ENCODE measurements around the gene DNAH2. TPM values are rescaled to one million over a fixed set of nuclear protein-coding genes. Genes with fewer than 3 reads are reported as not detected.

The DNAH2 gene
- total RNA-seq, 1 experiment from 2014 or later, result not detected

DNA sequence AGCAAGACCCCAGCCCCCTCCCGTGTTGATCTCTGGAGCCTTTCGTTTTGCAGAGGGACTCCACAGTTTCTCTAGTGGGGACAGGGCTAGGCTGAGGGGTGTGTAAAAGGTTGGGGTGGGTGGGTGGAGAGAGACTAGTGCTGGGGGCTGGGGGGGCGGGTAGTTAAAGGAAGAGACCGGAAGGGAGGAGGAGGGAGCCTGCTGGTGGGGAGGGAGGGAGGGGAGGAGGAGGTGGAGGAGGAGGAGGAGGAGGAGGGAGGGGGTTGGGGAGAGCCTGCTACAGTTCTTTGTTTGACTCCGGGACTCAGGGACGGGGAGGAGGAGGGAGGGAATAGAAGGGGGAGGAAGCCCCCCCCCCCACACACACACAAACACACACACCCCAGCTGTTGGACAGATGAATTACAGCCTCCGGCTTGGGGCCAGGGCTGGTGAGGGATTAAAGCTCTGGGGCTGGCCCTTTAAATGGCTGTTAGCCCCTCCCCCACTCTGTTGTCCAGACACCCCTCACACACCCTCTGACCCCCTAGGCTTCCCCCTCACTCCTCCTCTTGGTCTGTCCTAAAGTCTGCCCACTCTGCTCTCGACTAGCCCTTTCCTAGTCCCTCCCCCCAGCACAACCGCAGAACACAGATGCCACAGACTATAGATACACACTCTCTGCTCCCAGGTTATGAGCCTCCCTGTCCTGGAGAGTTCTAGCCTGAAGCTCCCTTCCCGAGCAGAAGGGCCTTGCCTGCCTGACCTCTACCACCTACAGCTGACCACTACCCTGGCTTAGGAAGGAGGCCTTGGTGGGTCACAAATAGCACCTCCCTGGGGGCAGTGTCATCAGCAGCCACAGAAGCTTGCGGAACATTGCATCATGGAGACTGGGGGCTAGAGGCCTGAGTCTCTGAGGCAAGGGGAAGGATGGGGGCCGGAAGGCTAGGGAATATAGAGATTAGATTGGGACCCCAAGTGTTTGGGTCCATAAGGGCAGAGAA, 120.8 kb downstream of the DNAH2 start:
- DNase-seq (ENCODE audit: low read depth), result peak; percentile 75

- DNase-seq (ENCODE audit: low read depth), result no peak
Measured at GRCh38 chr17:7839190-7839875, 121.8 kb downstream of the DNAH2 start.

GRCh38 chr17:7839876-7840261, 122.3 kb downstream of the DNAH2 start:
- peak; percentile 50 for DNase-seq (ENCODE audit: low read depth)

- DNase-seq (ENCODE audit: low read depth), result no peak
Measured at GRCh38 chr17:7840441-7840840, 122.9 kb downstream of the DNAH2 start.

GRCh38 chr17:7840875-7841274, 123.3 kb downstream of the DNAH2 start:
- DNase-seq (ENCODE audit: low read depth), result no peak

- DNase-seq (ENCODE audit: low read depth), result peak; percentile 83
Measured at GRCh38 chr17:7841396-7841914, 123.9 kb downstream of the DNAH2 start.

DNA sequence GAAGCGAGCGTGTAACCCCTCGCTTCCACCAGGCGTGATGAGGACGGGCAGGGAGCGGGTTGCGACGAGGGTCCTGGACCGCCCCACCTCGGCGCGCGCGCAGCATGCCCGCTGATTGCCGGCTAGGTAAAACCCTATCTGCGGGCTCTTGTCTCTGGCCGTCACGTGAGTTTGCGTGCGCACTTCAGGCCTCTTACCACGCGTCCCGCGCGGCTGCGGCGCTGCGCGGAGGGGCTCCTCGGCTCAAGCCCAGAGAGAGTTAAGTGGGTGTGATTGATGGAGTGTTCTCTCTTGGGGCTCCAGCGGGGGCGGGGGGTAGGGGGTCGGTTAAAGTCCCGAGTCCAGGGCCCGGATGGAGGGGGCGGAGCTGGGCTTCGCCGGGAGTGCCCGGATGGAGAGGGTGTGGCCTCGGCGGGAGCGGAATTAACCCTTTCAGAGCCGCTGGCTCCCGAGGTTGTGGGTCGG, 124.4 kb downstream of the DNAH2 start:
- DNase-seq (ENCODE audit: low read depth), result peak; percentile 85

DNA sequence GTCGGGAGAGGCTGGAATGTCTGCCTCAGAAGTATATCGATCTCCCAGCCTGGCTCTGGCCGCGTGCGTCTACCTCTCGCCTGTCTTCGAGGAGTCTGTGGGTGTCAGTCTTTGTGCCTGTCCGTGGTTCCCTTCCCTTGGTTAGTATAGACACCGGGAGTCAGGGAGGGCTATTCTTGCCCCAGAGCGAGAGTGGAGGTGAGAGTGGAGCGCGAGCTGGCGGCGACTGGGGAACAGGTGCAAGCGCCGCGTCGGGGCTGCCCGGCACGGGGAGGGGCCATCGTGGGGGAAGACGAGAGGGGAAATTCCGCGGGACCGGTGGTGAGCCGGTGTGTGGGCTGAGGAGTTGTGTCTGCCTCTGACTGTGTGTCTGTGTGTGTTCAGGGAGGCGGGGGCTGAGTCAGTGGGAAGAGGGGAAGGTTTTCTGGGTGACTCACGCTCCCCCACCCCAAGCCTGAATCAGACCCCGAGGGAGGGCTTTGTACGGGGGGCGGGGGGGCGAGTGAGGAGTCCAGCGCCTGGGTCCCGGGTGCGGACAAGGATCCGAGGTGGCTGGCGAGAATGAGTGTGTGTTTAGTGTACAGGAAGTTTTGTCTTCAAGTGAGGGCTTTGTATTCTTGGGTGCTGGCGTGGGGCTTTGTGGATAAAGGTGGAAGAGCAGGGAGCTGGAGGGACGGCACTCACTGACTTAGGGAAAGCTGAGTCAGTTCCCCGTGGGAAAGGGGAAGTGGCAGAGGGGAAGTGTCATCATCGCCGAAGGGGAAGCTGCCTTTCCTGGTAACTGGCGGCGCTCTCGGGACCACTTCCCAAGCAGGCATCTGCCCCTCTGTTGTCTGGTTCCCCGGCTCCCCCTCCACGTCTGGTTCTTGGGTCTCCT, 125.1 kb downstream of the DNAH2 start:
- DNase-seq (ENCODE audit: low read depth), result peak; percentile 87

DNA sequence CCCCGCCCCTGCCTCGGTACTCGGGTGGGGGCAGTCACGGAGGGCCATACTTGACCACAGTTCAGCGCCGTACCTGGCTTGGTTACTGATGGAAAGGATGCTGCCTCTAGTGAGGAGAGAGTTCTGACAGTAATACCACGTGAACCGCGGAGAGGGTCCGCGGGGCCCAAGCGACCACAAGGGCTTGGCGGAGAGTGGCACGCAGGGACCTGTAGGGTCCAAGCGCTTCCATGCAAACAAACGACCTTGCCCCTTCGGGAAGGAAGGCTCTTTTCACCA, 125.7 kb downstream of the DNAH2 start:
- no peak for DNase-seq (ENCODE audit: low read depth)

GRCh38 chr17:7843536-7844291, 126.2 kb downstream of the DNAH2 start:
- peak; percentile 71 for DNase-seq (ENCODE audit: low read depth)

GRCh38 chr17:7844292-7845154, 127.0 kb downstream of the DNAH2 start:
- peak; percentile 94 for DNase-seq (ENCODE audit: low read depth)

DNA sequence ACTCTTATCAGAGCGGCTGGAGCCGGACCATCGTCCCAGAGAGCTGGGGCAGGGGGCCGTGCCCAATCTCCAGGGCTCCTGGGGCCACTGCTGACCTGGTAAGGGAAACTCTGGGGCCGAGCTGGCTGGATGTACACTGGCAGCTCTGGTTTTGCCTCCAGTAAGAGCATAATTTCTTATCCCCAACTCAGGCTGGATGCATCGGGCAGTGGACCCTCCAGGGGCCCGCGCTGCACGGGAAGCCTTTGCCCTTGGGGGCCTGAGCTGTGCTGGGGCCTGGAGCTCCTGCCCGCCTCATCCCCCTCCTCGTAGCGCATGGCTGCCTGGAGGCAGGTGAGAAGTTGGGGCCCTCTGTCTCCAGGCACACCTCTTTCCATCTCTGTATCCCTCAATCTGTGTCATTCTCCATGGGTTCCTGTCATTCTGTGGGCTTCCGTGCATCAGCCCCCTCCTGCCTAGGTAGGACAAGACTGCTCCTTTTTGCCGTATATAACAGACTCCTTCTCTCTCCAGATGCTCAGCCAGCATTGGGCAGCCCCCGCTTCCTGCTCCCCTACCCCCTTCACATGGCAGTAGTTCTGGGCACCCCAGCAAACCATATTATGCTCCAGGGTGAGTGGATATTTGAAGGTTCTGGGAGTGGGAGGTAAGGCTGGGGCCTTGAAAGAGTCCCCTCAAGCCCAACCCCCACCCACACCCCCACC, 128.0 kb downstream of the DNAH2 start:
- no peak for DNase-seq (ENCODE audit: low read depth)

GRCh38 chr17:7846063-7846735, 128.7 kb downstream of the DNAH2 start:
- DNase-seq (ENCODE audit: low read depth), result no peak

DNA sequence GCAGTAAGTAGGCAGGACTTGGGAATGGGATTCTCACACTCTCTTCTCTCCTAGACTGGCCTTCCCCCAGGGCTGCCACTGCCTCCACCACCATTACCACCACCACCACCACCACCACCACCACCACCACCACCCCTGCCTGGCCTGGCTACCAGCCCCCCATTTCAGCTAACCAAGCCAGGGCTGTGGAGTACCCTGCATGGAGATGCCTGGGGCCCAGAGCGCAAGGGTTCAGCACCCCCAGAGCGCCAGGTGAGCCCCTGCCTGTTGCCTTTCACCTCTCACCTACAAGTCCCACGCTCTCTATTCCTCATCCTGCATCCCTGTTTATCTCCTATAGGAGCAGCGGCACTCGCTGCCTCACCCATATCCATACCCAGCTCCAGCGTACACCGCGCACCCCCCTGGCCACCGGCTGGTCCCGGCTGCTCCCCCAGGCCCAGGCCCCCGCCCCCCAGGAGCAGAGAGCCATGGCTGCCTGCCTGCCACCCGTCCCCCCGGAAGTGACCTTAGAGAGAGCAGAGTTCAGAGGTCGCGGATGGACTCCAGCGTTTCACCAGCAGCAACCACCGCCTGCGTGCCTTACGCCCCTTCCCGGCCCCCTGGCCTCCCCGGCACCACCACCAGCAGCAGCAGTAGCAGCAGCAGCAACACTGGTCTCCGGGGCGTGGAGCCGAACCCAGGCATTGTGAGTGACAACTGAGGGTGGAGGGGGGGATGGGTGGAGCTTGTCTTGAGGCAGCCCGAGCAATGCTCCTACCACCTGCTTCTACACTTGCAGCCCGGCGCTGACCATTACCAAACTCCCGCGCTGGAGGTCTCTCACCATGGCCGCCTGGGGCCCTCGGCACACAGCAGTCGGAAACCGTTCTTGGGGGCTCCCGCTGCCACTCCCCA, 129.5 kb downstream of the DNAH2 start:
- DNase-seq (ENCODE audit: low read depth), result no peak

GRCh38 chr17:7848131-7848579, 130.6 kb downstream of the DNAH2 start:
- no peak for DNase-seq (ENCODE audit: low read depth)

DNA sequence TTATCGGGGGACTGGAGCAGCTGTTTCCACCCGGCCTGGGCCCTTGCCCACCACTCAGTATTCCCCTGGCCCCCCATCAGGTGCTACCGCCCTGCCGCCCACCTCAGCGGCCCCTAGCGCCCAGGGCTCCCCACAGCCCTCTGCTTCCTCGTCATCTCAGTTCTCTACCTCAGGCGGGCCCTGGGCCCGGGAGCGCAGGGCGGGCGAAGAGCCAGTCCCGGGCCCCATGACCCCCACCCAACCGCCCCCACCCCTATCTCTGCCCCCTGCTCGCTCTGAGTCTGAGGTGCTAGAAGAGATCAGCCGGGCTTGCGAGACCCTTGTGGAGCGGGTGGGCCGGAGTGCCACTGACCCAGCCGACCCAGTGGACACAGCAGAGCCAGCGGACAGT, 131.2 kb downstream of the DNAH2 start:
- DNase-seq (ENCODE audit: low read depth), result no peak

- no peak for DNase-seq (ENCODE audit: low read depth)
Measured at GRCh38 chr17:7849130-7849750, 131.7 kb downstream of the DNAH2 start.
